Measurements from ENCODE around the gene CEP250.

The CEP250 gene

GRCh38 chr20:35491823-35492222 lies 36.4 kb downstream of the CEP250 start:
- ChIA-PET POLR2A (no interaction called here), CTCF (no interaction called here)
- no peak for TF ChIP-seq CTCF (IDR thresholded peaks at IDR 0.05; ENCODE audit: insufficient read depth, low read length, missing control alignments)
- H3K4me3 ChIP-seq (ENCODE audit: low read depth, low read length): no peak overlapping the region
- no peak for DNase-seq (ENCODE audit: low read depth, low spot score)

GRCh38 chr20:35492352-35492751 lies 37.0 kb downstream of the CEP250 start:
- CTCF ChIA-PET: no interaction called here
- POLR2A ChIA-PET: no interaction called here
- H3K4me3 ChIP-seq (ENCODE audit: low read depth, low read length): no peak overlapping the region
- TF ChIP-seq CTCF (IDR thresholded peaks at IDR 0.05; ENCODE audit: insufficient read depth, low read length, missing control alignments): no peak
- no peak for DNase-seq (ENCODE audit: low read depth, low spot score)

- TF ChIP-seq CTCF (IDR thresholded peaks at IDR 0.05; ENCODE audit: insufficient read depth, low read length, missing control alignments): no peak
- no peak overlapping the region for H3K4me3 ChIP-seq (ENCODE audit: low read depth, low read length)
- DNase-seq (ENCODE audit: low read depth, low spot score): no peak
- ChIA-PET CTCF (interaction anchor here (0.6 to 1.6 kb wide), 5 partner anchors 15 to 49 kb away, joined by 3 to 7 read pairs (median 3); no protein-coding TSS in a partner anchor), POLR2A (no interaction called here)
Measured at GRCh38 chr20:35496481-35496880, 41.1 kb downstream of the CEP250 start.

GRCh38 chr20:35497320-35497719 lies 41.9 kb downstream of the CEP250 start:
- CTCF ChIA-PET: interaction anchor here (1.2 to 1.5 kb wide), 3 partner anchors 30 to 50 kb away, joined by 3 read pairs; no protein-coding TSS in a partner anchor

DNA sequence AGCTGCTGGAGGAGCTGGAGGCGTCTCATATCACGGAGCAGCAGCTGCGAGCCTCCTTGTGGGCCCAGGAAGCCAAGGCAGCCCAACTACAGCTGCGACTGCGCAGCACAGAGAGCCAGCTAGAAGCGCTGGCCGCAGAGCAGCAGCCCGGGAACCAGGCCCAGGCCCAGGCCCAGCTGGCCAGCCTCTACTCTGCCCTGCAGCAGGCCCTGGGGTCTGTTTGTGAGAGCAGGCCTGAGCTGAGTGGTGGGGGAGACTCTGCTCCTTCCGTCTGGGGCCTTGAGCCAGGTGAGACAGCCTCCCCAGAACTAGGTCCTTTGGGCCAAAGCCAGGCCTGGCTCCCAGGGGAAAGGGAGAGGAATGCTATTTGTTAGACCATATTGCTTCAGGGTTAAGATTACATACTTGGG lies 42.4 kb downstream of the CEP250 start:
- no peak overlapping the region for H3K4me3 ChIP-seq (ENCODE audit: low read depth, low read length)
- ChIA-PET POLR2A (no interaction called here), CTCF (interaction anchor here (0.7 to 1.5 kb wide), 5 partner anchors 11 to 457 kb away, joined by 3 read pairs; no protein-coding TSS in a partner anchor)
- TF ChIP-seq CTCF (IDR thresholded peaks at IDR 0.05; ENCODE audit: insufficient read depth, low read length, missing control alignments): no peak
- DNase-seq (ENCODE audit: low read depth, low spot score): no peak

More at GRCh38 chr20:35497320-35497719, 41.9 kb downstream of the CEP250 start:
- no peak for DNase-seq (ENCODE audit: low read depth, low spot score)
- TF ChIP-seq CTCF (IDR thresholded peaks at IDR 0.05; ENCODE audit: insufficient read depth, low read length, missing control alignments): no peak
- POLR2A ChIA-PET: no interaction called here
- H3K4me3 ChIP-seq (ENCODE audit: low read depth, low read length): no peak overlapping the region

GRCh38 chr20:35499271-35499670 lies 43.9 kb downstream of the CEP250 start:
- ChIA-PET POLR2A (no interaction called here), CTCF (interaction anchor here (1.2 to 1.5 kb wide), 3 partner anchors 9 to 456 kb away, joined by 4 to 6 read pairs (median 4); no protein-coding TSS in a partner anchor)
- DNase-seq (ENCODE audit: low read depth, low spot score): no peak
- TF ChIP-seq CTCF (IDR thresholded peaks at IDR 0.05; ENCODE audit: insufficient read depth, low read length, missing control alignments): no peak
- H3K4me3 ChIP-seq (ENCODE audit: low read depth, low read length): no peak overlapping the region

Measured in AG04449 (cell line).